Stomach (tissue), 9 donors: Measurements from ENCODE around the gene PGM2. TPM values are rescaled to one million over a fixed set of nuclear protein-coding genes. Genes with fewer than 3 reads are reported as not detected.

Source experiments
- DNase-seq, 2 donors: peaks; one replicate each; pipeline versions ENCODE4 v3.0.0 to v3.0.0-alpha.2; 2013 to 2019
- H3K27ac ChIP-seq, 5 donors: fragments of 200-600 bp in 4 of 5; sonication (generic) in 4 of 5; one replicate each; pipeline ENCODE4 v1.5.1; 2013 to 2019; ENCODE audit warnings: mild to moderate bottlenecking in 1 of 5, moderate library complexity in 1 of 5
- H3K27me3 ChIP-seq, 3 donors: fragments of 200-600 bp; sonication (generic); one replicate each; pipeline ENCODE4 v1.5.1; 2017 to 2019; ENCODE audit warnings: mixed run types in 1 of 3
- H3K36me3 ChIP-seq, 4 donors: fragments of 200-600 bp; sonication (generic); 1 replicate in 3 of 4; 2 replicates in 1 of 4; pipeline ENCODE4 v1.5.1; 2016 to 2019
- H3K4me1 ChIP-seq, 4 donors: fragments of 200-600 bp; sonication (generic); one replicate each; pipeline ENCODE4 v1.5.1; 2016 to 2019
- H3K4me3 ChIP-seq, 4 donors: fragments of 200-600 bp; sonication (generic) in 3 of 4; one replicate each; pipeline ENCODE4 v1.5.1; 2016 to 2019; ENCODE audit warnings: mild to moderate bottlenecking in 1 of 4
- H3K9me3 ChIP-seq, 4 donors: fragments of 200-600 bp; sonication (generic); one replicate each; pipeline ENCODE4 v1.5.1; 2016 to 2019
- CTCF ChIP-seq, 7 experiments: fragments of 450-650 bp in 4 of 7; fragments of 200-600 bp in 3 of 7; sonication (generic) in 3 of 7; IDR thresholded peaks; one replicate each; pipeline ENCODE4 v1.5.1; 2016 to 2019; ENCODE audit warnings: antibody characterized with exemption in 7 of 7, control low read depth in 2 of 7, mild to moderate bottlenecking in 1 of 7
- EP300 ChIP-seq: sonication (generic); formaldehyde crosslinking; IDR thresholded peaks from one replicate; pipeline ENCODE4 v1.6.1; 2017; ENCODE audit warnings: antibody characterized with exemption
- POLR2A ChIP-seq, 4 donors: fragments of 450-650 bp; IDR thresholded peaks; one replicate each; pipeline ENCODE4 v1.6.1; 2016; ENCODE audit warnings: antibody characterized with exemption in 4 of 4, control low read depth in 2 of 4, mild to moderate bottlenecking in 1 of 4, moderate library complexity in 1 of 4
- POLR2AphosphoS5 ChIP-seq, 3 donors: sonication (generic); formaldehyde crosslinking; IDR thresholded peaks; one replicate each; pipeline ENCODE4 v1.6.1; 2016; ENCODE audit warnings: antibody characterized with exemption in 3 of 3
- WGBS, 5 donors: extraction: QIAGEN DNeasy Blood & Tissue Kit in 3 of 5; methylation state at CpG; one replicate each; pipeline versions ENCODE4 v1.1.5 to v1.1.7; 2013 to 2018; 5-methylcytosine and 5-hydroxymethylcytosine counted together
- intact Hi-C: fragments of 100-400 bp; cut with DNase I; formaldehyde crosslinking; loops from one replicate; pipeline ENCODE4 v1.15.1; 2023; ENCODE audit warnings: low total_unique reads
- polyA plus RNA-seq, 3 donors: library from polyadenylated mRNA; stranded (reverse); fragments of 200-250 nt; gene quantifications; one replicate each; pipeline ENCODE4 v1.2.3, GENCODE V29; 2013
- total RNA-seq, 5 donors: library from RNA; depleted of rRNA; stranded (reverse); fragments of >200 nt; gene quantifications; one replicate each; pipeline versions ENCODE4 v1.1.0 to v1.2.3, GENCODE V29; 2014 to 2016
- donor health status: healthy with polysubstance abuse.
- donor health status: Bipolar disorder and iron deficiency.
- donor health status: healthy.

Gene PGM2
- total and polyA plus RNA-seq, 8 donors, result 7.4 to 53.1 (median 13.9) TPM

GRCh38 chr4:37896206-37896860 lies 69.8 kb downstream of the PGM2 start:
- H3K9me3 ChIP-seq, result no peaks in the 10 kb centered on the region
- H3K4me1 ChIP-seq, result peaks cover 0 to 38% (median 23%) of the 10 kb centered on the region in 4 donors
- DNase-seq, result no peak
- no peak for TF ChIP-seq CTCF (IDR thresholded peaks at IDR 0.05)
- TF ChIP-seq EP300, result no peak
- TF ChIP-seq POLR2A (IDR thresholded peaks at IDR 0.05), result no peak
- TF ChIP-seq POLR2AphosphoS5 (IDR thresholded peaks at IDR 0.05), result no peak
- intact Hi-C loops, result no loop called here
- no peak overlapping the region for H3K4me3 ChIP-seq
- H3K36me3 ChIP-seq, result no peaks in the 10 kb centered on the region
- no peak overlapping the region for H3K27ac ChIP-seq
- H3K27me3 ChIP-seq, result no peaks in the 10 kb centered on the region

GRCh38 chr4:37902212-37902611 lies 75.7 kb downstream of the PGM2 start:
- Histone ChIP-seq H3K36me3 (peaks cover 0 to 7% (median 2%) of the 10 kb centered on the region in 4 donors), H3K4me1 (peaks cover 0 to 26% (median 16%) of the 10 kb centered on the region in 4 donors), H3K27ac (no peak overlapping the region), H3K4me3 (no peak overlapping the region), H3K9me3 (no peaks in the 10 kb centered on the region), H3K27me3 (no peaks in the 10 kb centered on the region)
- 73 to 79% (median 74%) methylated on average over 7 of the region's 7 CpGs for WGBS, 5 donors
- intact Hi-C loops, result no loop called here
- TF ChIP-seq POLR2A (IDR thresholded peaks at IDR 0.05) (no peak), EP300 (no peak), CTCF (IDR thresholded peaks at IDR 0.05) (no peak), POLR2AphosphoS5 (IDR thresholded peaks at IDR 0.05) (no peak)
- DNase-seq, result no peak

- 52 to 64% (median 55%) methylated on average over 9 of the region's 9 CpGs for WGBS, 5 donors
These were observed 76.5 kb downstream of the PGM2 start for GRCh38 chr4:37902738-37903693.

More at GRCh38 chr4:37902738-37903693, 76.5 kb downstream of the PGM2 start:
- intact Hi-C loops, result no loop called here
- H3K9me3 ChIP-seq, result no peaks in the 10 kb centered on the region
- H3K27me3 ChIP-seq, result no peaks in the 10 kb centered on the region
- no peak for DNase-seq
- TF ChIP-seq CTCF (IDR thresholded peaks at IDR 0.05) (no peak), POLR2A (IDR thresholded peaks at IDR 0.05) (no peak), POLR2AphosphoS5 (IDR thresholded peaks at IDR 0.05) (no peak), EP300 (no peak)
- H3K36me3 ChIP-seq, result peaks cover 0 to 7% (median 2%) of the 10 kb centered on the region in 4 donors
- no peak overlapping the region for H3K4me3 ChIP-seq
- peaks cover 0 to 24% (median 15%) of the 10 kb centered on the region in 4 donors for H3K4me1 ChIP-seq
- no peak overlapping the region for H3K27ac ChIP-seq
